Right ventricle myocardium superior (tissue), 1 donor: ENCODE measurements around the gene SYNRG. TPM values are rescaled to one million over a fixed set of nuclear protein-coding genes. Genes with fewer than 3 reads are reported as not detected.
"Not testable (repeated sequence)": the region's sequence is repeated elsewhere in the genome, so short reads cannot be mapped to it uniquely, and the experiment has no call there.

ENCODE experiments used
- ATAC-seq: fragments of 200-7000 bp; cut with Tn5 transposase; one replicate; pipeline ENCODE4 v1.9.1; 2020; ENCODE audit warnings: mild to moderate bottlenecking; ENCODE audit not compliant: poor library complexity
- DNase-seq: peaks from one replicate; pipeline ENCODE4 v3.0.0-alpha.2; 2020
- intact Hi-C: fragments of 100-400 bp; cut with DNase I; formaldehyde crosslinking; loops from one replicate; pipeline ENCODE4 v1.11.2; 2022
- long read RNA-seq: library from polyadenylated mRNA; unstranded; transcript quantifications from one replicate; pipeline ENCODE4 v2.0.0, GENCODE V29; 2021
- total RNA-seq: library from RNA; stranded (reverse); fragmentation: NEBNext Ultra II Directional; extraction: Animal tissue kit (Norgen Biotek cat#: 25700); gene quantifications from one replicate; pipeline ENCODE4 v1.2.1, GENCODE V29; 2021
- donor health status: DM: no; HTN: yes; CAD: no; lungs with severe emphysema.

Gene SYNRG, protein sequence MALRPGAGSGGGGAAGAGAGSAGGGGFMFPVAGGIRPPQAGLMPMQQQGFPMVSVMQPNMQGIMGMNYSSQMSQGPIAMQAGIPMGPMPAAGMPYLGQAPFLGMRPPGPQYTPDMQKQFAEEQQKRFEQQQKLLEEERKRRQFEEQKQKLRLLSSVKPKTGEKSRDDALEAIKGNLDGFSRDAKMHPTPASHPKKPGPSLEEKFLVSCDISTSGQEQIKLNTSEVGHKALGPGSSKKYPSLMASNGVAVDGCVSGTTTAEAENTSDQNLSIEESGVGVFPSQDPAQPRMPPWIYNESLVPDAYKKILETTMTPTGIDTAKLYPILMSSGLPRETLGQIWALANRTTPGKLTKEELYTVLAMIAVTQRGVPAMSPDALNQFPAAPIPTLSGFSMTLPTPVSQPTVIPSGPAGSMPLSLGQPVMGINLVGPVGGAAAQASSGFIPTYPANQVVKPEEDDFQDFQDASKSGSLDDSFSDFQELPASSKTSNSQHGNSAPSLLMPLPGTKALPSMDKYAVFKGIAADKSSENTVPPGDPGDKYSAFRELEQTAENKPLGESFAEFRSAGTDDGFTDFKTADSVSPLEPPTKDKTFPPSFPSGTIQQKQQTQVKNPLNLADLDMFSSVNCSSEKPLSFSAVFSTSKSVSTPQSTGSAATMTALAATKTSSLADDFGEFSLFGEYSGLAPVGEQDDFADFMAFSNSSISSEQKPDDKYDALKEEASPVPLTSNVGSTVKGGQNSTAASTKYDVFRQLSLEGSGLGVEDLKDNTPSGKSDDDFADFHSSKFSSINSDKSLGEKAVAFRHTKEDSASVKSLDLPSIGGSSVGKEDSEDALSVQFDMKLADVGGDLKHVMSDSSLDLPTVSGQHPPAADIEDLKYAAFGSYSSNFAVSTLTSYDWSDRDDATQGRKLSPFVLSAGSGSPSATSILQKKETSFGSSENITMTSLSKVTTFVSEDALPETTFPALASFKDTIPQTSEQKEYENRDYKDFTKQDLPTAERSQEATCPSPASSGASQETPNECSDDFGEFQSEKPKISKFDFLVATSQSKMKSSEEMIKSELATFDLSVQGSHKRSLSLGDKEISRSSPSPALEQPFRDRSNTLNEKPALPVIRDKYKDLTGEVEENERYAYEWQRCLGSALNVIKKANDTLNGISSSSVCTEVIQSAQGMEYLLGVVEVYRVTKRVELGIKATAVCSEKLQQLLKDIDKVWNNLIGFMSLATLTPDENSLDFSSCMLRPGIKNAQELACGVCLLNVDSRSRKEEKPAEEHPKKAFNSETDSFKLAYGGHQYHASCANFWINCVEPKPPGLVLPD (N-terminal part only)
- 32.6 TPM for total RNA-seq
- long read RNA-seq, partial matches to known transcripts = 12 of 18 reads
- long read RNA-seq, other reads (novel, unspliced or antisense) = 6 of 18 reads

GRCh38 chr17:37609170-37610040 is at the start of gene SYNRG:
TSS of gene SYNRG (minus strand) at chr17:37609418. CDS start at chr17:37609355, 63 bp downstream.
- DNase-seq (peak; percentile 97), ATAC-seq (peak; percentile 100)
- intact Hi-C loops = no loop called here

- ATAC-seq (no peak), DNase-seq (no peak)
- intact Hi-C loops = no loop called here
Measured at GRCh38 chr17:37657202-37657601, 48.0 kb upstream of the SYNRG start.

DNA sequence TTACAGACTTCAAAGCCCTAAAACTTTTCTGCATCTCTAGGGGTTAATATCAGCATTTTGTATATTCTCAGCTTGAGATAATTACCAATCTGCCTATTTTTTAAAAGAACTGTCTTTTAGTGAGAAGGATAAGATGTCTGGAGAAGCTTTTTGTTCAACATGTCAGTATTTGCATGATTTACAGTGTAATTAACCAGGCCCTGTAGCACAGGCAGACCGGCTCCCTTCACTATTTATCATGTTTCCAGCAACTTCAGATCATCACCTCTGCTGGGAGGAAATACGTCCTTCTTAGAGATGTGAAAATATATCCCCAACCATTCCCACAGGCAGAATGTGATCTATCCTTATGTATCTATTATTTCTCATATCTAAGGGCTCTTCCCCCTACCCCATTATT is 42.6 kb upstream of the SYNRG start:
- ATAC-seq (no peak), DNase-seq (no peak)
- intact Hi-C loops = loop anchor here (5.0 kb wide), 1 partner anchor 120 kb away; no protein-coding TSS in a partner anchor

- DNase-seq (no peak), ATAC-seq (no peak)
- intact Hi-C loops = loop anchor here (5.0 kb wide), 1 partner anchor 122 kb away; no protein-coding TSS in a partner anchor
Measured at GRCh38 chr17:37650419-37651003, 41.3 kb upstream of the SYNRG start.

- no peak for ATAC-seq
- no peak for DNase-seq
- intact Hi-C loops = no loop called here
Measured at GRCh38 chr17:37648555-37648954, 39.3 kb upstream of the SYNRG start.

DNA sequence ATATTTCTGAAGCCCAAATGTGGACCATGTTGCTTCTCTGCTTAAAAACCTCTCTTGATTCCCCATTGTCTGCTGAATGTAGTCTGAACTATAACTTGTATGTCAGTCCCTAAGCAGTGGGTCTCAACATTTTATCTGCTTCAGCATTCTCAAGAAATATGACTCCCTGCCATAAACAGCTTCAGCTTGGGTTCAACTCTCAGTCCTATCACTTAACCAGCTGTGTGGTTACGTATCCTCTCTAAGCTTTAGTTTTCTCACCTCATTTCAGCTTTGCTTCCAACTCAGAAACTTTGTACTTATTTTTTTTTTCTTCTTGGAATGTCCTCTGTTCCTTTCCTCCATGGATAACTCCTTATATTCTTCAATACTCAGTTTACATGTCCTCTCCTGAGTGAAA is 38.6 kb upstream of the SYNRG start:
- ATAC-seq (no peak), DNase-seq (no peak)
- intact Hi-C loops = no loop called here

DNA sequence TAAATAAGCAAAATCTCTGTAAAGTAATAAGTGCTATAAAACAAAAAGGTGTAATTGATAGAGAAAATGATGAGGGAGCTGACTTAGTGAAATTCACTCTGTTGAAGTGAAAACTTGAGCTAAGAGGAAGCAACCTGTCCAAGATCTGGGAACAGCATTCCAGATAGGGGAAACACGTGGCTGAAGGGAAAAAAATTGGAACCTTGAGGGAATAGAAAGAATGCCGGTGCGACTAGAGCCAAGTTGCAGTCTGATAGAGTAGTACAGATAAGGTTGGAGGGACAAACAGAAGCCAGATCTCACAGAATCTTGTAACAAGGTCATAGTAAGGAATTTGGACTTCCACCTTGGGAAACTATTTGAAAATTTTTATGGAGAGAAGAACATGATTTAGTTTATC is 34.7 kb upstream of the SYNRG start:
- no peak for DNase-seq
- peak; percentile 13 for ATAC-seq
- intact Hi-C loops = no loop called here

- peak; percentile 100 for ATAC-seq
- intact Hi-C loops = no loop called here
- DNase-seq = peak; percentile 96
Measured at GRCh38 chr17:37643118-37643766, 34.0 kb upstream of the SYNRG start, which contains the start of gene DDX52. TSS of gene DDX52 (minus strand) at chr17:37643446. CDS start at chr17:37643420, 26 bp downstream.

- DNase-seq (no peak), ATAC-seq (peak; percentile 18)
- intact Hi-C loops = no loop called here
Measured at GRCh38 chr17:37642681-37643080, 33.5 kb upstream of the SYNRG start.

DNA sequence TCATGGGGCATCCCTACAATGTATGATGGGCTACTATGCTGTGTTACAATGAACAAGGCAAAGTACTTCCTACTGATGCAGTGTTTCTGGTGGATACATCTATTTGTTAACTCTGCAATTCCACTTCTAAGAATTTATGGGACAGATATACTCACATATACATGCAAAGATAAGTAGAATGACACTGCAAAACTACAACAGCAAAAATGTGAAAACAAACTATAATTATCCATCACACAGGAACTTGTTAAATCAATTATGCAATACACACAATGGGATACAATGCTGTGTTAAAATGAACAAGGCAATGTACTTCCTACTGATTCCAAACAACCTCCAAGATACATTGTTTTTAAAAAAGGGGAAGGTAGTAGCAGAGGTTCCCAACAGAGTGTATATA is 30.8 kb upstream of the SYNRG start:
- ATAC-seq (no peak), DNase-seq (no peak)
- intact Hi-C loops = no loop called here

DNA sequence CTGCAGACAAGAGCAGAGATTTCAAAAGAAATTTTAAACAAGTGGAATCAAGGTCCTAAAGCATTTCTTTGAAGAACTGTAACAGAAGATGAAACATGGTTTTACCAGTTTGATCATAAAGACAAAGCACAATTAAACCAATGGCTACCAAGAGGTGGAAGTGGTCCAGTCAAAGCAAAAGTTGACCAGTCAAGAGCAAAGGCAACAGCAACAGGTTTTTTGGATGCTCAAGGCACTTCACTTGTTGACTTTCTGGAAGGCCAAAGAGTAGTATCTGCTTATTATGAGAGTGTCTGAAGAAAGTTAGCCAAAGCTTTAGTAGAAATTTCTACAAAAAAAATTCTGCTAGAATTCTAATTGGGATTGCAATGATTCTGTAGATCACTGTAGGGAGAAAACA is 28.7 kb upstream of the SYNRG start:
- no peak for DNase-seq
- intact Hi-C loops = no loop called here
- no peak for ATAC-seq

GRCh38 chr17:37616430-37616829 is 7.2 kb upstream of the SYNRG start:
- ATAC-seq, intact Hi-C loops, DNase-seq: not testable (repeated sequence)

GRCh38 chr17:37614823-37615222 is 5.6 kb upstream of the SYNRG start:
- ATAC-seq (no peak), DNase-seq (no peak)
- intact Hi-C loops = no loop called here

DNA sequence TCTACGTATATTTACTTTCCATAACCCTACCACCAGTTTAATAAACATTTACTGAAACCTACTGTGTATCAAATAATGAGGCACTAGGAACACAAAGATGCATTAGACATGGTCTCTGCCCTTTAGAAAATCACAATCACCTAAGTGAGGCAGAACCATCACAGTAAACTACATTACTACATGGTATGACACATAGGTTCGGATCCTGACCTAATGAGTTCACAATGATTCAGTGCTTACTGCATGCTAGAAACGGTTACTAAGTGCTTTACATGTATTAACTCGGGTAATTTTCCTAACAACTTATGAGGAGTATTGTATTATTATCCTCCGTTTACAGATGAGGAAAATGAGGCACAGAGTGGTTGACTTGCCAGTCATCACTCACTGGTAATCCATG is 5.2 kb upstream of the SYNRG start:
- intact Hi-C loops = no loop called here
- DNase-seq = no peak

GRCh38 chr17:37610971-37611370 is 1.8 kb upstream of the SYNRG start:
- intact Hi-C loops = no loop called here
- ATAC-seq = no peak
- no peak for DNase-seq

More for the DNA sequence above, 5.2 kb upstream of the SYNRG start:
- ATAC-seq = no peak

- ATAC-seq, intact Hi-C loops, DNase-seq: not testable (repeated sequence)
Measured at GRCh38 chr17:37610041-37610420, 813 bp upstream of the SYNRG start.
